ENCODE measurements around the gene PBRM1.
A peak's percentile ranks its signal among the peaks of the same experiment; 100 is the strongest.
"Not testable (repeated sequence)": the region's sequence is repeated elsewhere in the genome, so short reads cannot be mapped to it uniquely, and the experiment has no call there.

Gene PBRM1

DNA sequence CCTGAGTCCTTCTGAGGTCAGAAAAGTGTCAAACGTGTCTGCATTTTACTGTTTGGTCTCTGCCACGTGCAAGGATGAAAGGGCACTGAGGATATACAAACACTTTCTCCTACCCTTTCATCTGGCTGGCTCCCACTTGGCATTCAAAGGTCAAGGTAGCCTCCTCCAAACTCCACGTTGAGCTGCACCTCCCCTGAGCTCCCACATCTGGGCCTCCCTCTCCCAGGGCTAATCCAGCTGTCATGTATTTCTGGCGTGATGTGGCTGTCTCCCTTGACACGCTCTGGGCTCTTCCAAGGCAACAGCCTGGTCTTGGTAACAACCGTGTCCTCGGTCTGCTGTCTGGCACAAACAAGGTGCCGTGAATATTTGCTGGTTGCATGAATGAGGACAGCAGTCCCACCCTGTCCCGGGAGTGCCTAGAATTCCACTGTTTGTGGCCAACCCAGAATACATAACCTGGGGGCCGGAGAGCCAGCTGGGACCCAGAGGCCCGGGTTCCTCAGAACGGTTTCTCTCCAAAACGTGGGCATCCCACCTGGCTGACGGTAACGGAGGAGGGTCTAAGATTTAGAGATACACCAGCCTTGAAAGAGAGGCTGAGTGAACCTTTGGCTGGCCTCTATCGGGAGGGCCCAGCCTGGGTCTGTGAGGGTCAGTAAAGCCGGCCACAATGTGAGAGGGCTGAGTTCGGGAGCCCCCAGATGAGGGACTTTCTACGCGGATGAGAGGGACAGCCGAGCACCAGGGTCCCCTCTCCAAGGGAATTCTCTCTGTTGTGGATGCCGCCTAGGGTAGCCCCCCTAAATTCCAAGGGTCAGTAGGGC is 19.1 kb upstream of the PBRM1 start:
- peak in 1 of 3 donors; percentile 16 for DNase-seq (ENCODE audit: low read depth in 3 of 3)

DNA sequence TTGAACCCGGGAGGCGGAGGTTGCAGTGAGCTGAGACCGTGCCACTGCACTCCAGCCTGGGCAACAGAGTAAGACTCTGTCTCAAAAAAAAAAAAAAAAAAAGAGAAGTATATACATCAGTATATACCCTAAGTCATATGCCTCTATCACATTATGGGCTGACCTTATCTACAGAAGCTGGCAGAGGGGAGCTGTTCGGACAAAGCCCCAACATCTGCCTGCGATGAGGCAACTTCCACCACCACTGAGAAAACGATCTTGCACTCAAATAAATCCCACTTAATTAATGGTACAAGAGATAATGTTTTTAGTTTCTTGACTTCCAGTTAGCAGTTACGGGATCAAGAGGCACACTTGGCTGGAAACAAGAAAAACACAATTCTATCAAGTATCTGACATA is 17.6 kb upstream of the PBRM1 start:
- DNase-seq (ENCODE audit: low read depth in 3 of 3): no peak

DNA sequence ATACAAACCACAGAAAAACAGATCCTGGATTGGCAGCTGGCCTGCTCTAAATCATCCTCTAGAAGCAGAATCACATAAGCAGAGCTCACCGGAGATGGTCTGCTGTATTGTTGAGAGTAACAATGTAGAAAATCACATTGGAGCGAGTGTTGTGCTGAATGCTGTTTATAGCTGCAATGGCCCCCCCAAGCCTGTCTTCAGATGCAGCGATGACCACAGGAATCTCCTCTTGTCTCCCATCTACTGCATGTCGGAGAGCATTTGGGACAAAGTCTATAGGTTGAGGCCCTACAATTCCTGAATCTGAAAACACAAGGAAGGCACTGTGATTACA is 11.9 kb upstream of the PBRM1 start:
- DNase-seq (ENCODE audit: low read depth in 3 of 3): no peak

DNA sequence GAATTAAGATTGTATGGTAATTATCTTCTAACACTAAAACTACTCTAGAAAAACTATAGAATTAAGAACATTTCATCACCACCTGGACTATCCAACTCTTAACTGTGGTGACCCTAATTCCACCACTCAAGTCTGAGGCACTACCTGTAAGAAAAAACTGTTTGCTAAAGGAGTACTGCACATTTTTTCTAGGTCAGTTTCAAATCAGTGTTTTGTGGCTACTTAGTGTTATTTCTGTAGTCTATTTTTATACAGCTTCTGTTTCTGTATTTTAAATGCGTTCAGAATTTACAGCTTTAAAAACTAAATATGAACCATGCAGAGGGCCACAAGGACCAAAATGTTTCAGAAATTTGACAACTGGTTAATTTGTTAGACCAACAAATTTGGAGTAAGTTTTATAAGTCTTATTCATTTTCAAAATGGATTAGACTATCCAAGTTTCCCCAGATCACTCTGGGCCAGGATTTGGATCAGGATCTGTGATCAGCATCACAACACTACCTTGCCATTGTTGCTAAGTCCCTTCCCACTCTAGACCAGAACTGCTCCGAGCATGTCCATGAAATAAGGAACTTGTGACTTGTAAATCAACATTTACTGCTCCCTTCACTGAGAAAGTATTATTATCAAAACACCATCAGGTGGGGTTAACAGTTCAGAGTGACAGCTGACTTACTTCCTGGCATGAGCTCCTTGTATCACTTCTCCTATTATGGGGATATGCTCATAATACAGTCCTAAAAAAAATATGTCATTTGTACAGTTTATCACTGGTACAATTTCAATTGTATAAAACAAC is 11.3 kb upstream of the PBRM1 start:
- no peak for DNase-seq (ENCODE audit: low read depth in 3 of 3)

DNA sequence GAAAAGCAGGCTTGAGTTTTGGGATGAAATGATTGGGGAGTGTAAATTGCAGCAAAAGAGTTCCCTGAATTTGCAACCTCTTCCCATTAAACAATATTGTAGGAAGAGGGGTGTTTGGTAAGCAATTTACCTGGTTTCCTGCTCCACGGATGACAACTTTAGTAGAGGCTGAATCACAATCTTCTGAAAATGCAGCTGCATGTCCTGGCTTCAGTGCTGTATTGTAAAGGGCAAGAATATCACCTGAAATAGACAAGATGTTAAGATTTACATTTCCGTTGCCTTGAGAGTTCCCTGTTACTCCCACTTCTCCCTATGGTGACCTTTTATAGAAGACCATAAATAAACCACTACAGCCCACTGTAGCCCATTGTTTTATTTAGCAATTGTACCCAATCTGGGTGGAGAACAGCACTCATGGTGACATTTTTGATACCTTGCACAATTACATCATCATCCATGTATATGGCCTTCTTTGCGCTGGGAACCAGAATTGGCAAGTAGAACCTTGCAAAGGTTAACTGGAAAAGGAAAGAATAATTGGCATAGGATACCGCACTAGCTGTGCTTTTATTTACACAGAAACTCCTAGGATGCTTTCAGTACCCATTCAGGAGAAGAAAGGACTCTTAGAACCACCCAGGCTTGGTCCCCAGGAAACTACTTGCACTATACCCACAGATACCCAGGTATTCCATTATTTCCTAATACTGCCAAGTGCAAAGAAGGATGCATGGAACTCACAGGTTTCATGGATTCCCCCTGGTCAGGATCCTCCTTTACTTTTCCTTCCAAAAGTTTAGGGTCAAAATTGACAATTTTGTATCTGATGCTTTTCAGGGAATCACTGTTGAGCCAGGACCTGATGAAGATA is 10.3 kb upstream of the PBRM1 start:
- no peak for DNase-seq (ENCODE audit: low read depth in 3 of 3)

DNA sequence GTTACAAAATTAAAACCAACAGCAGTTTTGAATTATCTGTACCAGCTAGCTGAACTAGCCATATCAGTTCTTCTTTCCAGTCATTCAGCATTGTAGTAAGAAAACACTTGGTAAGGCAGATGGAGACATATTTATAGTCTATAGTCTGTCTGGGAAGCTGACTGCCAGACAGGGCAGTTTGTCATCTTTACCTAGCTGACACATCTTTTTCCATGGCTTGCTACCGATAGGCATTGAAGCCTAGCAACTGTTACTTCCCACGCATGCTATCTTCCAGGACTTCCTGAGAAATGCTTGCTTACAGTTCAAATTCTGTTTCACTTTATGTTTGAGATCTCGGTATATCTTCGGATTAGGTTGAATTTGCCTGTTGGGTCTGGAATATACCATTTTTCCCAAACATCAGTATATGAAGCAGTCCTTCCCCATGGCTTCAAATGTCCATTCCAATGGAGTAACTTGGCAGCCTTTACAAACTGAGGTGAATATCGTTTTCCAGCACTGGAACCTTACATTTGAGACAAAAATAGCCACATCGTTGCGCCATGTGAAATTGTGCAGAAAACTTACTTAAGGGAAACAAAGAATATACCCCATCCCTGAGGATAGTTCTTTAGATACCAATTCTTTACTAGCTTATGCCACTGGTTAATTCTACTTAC is 8.9 kb upstream of the PBRM1 start:
- no peak for DNase-seq (ENCODE audit: low read depth in 3 of 3)

DNA sequence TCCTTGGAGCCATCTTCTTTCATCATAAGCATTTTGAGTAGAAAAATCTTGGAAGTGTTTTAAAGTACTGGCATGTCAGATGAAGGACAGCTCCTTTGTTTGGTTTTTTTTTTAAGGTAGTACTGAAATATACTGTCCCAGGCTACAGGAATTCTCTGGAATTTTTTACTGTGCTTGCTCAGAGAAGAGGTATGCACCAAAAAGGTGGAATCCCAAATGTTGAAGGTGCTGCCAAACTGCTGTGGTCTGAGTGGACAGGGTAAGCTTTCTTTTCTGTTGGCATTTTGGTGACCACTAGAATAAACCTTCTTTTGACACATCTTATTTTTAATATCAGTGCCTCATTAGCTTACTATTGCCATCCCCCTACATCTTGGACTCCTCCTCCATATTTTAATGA is 7.4 kb upstream of the PBRM1 start:
- DNase-seq (ENCODE audit: low read depth in 3 of 3): no peak

DNA sequence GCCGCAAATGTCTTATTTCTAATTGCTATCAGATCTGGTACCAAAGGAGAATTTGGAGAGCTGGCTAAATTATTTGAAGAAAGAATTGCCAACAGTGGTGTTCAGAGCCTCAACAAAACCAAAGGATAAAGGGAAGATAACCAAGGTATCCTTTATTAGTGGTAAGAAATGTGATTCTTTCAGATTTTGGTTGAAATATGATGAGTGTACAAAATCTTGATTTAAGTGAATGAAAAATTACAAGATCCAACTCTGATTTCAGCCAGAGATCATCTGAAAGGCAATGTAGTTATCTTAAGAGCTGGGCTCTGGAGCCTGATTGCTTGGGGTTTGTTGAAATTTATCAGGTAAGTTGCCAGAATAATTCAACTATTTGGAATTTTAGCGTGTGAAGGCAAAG is 4.8 kb upstream of the PBRM1 start:
- DNase-seq (ENCODE audit: low read depth in 3 of 3): no peak

DNA sequence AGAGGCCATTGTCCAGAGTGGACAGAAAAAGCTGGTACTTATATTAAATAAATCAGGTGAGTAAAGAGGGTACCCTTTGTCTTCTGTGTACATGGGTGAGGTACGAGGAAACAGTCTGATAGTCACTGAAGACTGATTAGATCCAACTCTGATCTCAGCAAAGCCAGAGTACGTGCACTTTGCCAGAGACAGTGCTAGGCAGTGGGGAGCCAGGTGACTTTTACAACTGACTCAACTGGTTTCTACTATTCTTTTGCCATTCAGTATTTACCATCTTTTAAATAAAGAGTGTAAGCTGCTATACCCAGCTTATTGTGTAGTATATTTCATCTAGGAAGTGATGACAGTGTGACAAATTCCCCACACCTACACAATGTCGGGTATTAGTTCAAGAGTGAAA is 3.4 kb upstream of the PBRM1 start:
- no peak for DNase-seq (ENCODE audit: low read depth in 3 of 3)

DNA sequence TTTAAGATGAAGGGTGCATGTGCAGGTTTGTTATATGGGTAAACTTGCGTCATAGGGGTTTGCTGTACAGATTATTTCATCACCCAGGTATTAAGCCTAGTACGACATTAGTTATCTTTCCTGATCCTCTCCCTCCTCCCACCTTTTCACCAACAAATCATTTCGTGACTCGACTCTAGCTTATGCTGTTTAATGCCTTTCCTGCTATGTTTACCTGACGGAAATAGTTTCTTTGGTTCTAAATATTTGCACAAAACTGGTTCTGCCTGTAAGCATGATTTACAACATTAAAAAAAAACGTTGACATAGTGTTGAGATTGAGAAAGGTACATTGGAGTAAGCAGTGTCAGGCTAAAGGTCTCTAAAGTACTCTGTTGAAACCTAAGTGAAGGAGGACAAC is 2.6 kb upstream of the PBRM1 start:
- DNase-seq (ENCODE audit: low read depth in 3 of 3): no peak

DNA sequence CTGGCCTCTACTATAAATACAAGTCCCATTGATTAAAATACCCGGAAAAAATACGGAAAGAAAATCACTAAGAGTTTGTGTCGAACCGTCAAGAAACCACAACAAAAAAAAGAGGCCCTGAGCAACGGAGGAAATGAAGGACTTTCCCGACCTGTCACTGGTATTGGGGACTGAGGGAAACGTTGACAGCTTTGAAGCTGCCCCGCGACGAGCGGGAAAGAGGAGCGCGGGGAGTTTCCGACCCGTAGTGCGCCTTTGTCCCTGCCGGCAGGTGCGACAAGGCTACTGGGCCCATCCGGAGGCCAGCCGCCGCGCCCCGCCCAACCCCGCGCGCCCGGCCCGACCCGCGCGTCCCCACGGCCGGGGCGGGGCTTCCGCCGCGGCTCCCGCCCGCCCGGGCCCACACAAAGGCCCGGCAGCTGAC is 416 bp downstream of the PBRM1 start:
- DNase-seq (ENCODE audit: low read depth in 3 of 3): peak; percentile 72 to 80 (median 80)

DNA sequence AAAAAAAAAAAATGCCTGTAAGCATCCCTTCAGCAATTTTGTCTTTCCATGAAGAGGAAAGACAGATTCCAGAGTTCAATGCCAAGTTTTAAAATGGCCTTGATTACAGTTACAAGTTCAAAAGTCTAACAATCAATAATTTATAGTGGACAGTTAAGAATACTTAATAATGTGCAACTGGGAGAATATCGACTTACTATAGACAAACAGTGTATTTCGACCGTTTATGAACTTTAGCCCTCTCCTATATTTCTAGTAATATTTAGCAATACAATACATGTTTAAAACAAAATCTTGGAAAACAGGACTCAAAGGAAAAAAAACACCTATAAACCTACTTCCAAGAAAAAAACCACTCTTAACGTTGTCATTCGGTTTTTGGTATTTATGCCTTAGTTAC is 1.5 kb downstream of the PBRM1 start:
- DNase-seq (ENCODE audit: low read depth in 3 of 3): no peak

DNA sequence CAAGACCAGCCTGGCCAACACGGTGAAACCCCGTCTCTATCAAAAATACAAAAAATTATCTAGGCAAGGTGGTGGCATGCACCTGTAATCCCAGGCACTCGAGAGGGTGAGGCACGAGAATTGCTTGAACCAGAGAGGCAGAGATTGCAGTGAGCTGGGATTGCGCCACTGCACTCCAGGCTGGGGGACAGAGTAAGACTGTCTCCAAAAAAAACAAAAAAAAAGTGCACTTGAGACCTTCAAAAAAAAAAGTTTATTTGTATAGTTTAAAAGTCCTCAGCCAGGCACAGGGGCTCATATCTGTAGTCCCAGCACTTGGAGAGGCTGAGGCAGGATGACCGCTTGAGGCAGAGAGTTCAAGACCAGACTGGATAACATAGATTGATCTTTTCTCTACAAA is 2.1 kb downstream of the PBRM1 start:
- no peak for DNase-seq (ENCODE audit: low read depth in 3 of 3)

DNA sequence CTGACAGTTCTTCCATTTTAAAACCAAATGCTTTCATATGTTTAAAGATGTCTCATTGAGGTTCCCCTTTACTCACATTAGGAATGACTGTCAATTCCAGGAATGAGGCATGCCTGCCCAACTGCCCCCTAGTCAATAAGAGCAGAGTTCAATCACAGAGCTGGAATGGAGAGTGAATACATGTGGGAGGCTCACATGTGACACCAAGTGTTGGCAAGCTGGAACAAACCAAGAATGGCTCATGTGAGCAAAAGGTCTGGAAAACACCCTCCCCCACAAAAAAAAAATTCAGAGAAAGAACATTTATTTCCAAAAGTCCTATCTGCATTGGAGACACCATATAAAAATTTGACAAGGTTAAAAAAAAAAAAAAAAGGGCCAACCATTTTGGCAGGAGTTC is 3.7 kb downstream of the PBRM1 start:
- DNase-seq (ENCODE audit: low read depth in 3 of 3): peak in 1 of 3 donors; percentile 30

DNA sequence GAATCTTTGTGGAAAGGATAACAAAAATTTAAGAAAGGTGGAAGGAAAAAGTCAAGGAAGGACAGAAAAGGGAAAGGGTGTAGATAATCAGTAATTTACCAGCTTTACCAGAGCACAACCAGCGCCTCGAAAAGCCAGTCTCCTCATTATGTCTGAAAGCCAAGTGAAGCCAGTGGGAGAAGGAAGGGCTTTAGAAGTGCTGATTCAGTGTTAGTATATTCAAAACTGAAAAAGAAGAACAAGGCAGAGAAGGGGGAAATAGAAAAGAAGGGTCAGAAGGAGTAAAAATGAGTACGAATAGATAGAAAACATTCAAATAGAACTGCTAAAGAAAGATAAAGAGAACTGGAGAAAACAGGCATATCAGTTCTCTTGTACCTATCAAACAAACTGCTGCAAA is 4.1 kb downstream of the PBRM1 start:
- DNase-seq (ENCODE audit: low read depth in 3 of 3): no peak

DNA sequence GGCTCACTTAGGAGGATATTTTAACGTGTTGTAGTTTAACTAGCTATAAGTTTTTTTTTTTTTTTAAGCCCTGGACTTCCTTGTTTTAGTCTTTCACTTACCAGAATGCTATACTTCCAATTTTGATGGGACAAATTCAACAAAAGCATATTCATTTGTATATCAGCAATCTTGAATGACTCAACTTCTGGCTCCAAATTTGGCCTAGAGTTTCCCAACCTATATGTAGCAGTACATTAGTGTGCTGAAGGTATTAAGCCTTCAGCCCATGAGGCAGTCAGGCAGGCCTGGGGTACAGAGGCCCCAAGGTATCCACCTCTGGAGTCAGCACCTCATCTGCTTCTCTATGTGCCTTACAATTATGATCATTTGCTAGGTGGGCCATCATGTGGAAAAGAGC is 5.9 kb downstream of the PBRM1 start:
- no peak for DNase-seq (ENCODE audit: low read depth in 3 of 3)

DNA sequence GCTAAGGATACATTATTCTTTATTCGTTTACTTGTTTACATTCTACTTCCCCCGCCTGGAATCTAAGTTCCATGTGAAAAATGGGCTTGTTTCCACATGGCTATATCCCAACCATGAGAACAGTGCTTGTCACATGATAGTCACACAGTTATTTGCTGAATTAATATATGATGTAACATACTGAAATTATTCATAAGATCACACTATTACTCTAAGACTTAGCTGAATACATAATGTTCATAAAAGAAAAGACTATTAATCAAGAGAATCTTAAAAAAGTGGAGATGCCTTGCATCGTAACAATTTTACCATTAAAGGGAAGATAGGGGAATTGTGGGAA is 6.5 kb downstream of the PBRM1 start:
- no peak for DNase-seq (ENCODE audit: low read depth in 3 of 3)

DNA sequence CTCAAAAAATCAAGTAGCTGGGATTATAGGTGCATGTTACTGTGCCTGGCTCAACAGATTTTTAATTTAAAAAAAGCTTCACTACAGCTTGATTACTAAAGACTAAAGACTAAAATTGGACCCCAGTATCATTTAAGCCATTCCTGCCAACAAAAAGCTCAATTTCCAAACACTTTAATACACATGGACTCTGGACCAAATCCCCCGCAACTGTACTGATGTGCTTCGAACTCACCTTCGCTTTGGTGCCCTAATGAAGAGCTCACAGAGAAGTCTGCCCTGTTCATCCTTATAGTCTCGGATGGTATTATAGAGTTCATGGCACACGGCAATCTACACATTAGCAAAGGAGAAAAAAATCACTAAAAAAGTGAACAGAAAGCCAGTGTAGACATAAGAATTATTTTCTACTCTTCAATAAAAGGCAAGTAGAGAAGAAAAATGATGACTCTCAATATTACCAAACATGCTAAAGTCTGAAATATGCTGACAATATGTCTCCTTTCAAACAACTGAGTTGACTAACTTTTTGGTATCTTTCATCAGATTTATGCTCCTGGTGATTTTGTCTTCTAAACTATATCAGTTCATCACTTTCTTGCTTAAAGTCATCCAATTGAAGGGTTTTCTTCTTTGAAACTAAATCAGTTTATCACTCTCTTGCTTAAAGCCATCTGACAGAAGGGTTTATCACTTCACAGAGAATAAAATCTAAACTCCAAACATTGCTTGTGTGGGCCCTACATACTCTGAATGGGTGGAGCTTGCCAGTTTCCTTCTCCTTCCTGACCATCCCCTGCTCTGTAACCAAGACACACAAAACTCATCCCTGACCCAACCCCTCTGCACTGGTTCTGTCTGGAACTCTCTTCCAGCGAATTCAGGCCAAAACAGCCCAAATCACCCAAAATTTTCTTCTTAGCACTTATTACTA is 7.2 kb downstream of the PBRM1 start:
- no peak for DNase-seq (ENCODE audit: low read depth in 3 of 3)

DNA sequence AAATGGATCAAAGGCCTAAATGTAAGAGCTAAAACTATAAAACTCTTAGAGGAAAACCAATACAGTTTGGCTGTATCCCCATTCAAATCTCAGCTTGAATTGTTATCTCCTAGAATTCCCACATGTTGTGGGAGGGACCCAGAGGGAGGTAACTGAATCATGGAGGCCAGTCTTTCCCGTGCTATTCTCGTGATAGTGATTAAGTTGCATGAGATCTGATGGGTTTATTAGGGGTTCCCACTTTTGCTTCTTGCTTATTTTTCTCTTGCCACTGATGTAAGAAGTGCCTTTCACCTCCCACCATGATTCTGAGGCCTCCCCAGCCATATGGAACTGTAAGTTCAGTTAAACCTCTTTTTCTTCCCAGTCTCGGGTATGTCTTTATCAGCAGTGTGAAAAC is 9.5 kb downstream of the PBRM1 start:
- DNase-seq (ENCODE audit: low read depth in 3 of 3): not testable (repeated sequence)

DNA sequence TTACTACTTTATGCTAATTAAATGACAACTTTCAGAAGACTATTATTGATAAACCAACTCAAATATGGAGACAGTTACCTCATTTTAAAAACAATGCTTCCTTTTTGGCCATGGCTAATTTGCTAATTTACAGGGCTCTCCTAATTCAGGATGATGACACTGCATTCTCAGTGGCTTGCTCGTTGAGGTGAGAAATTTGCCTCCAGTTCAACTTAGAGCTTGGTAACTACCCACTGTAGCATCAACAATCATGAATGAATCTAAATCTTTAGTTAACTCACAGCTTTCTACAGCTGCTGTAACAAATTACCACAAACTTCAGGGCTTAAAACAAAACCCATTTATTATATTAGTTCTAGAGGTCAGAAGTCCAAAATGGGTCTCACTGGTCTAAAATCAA is 14.0 kb downstream of the PBRM1 start:
- no peak for DNase-seq (ENCODE audit: low read depth in 3 of 3)
